H1 (cell line): ENCODE measurements around the gene EVA1C. TPM values are rescaled to one million over a fixed set of nuclear protein-coding genes. Genes with fewer than 3 reads are reported as not detected.

Experiments
- CTCF ChIA-PET: fragments of 300-600 bp; sonication (Branson Sonifier 250); formaldehyde crosslinking; loops from one replicate; lab custom pipeline; 2021; ENCODE audit not compliant: partially characterized antibody; lab: Charles Lee
- POLR2A ChIA-PET: fragments of 300-600 bp; sonication (Branson Sonifier 250); formaldehyde crosslinking; loops from one replicate; lab custom pipeline; 2021; ENCODE audit warnings: inconsistent platforms; ENCODE audit not compliant: partially characterized antibody; lab: Charles Lee
- DNase-seq, 2 experiments: peaks; one replicate each; pipeline versions ENCODE4 v3.0.0 to v3.0.0-alpha.2; 2010 to 2022; ENCODE audit warnings: low spot score in 2 of 2, low read depth in 1 of 2, mixed read lengths in 1 of 2
- FAIRE-seq: peaks from 2 replicates; lab custom pipeline; 2011; peaks lifted over from hg19 to GRCh38; lab: Jason Lieb, UNC
- H2AFZ ChIP-seq: 2 replicates; pipeline ENCODE4 v1.8.1; 2012; ENCODE audit warnings: low read length, inconsistent platforms
- H2AK5ac ChIP-seq: 2 replicates; pipeline ENCODE4 v1.6.1; 2013; ENCODE audit warnings: low read depth, low read length
- H2BK120ac ChIP-seq: replicated peaks from 2 replicates; pipeline ENCODE3; 2013; ENCODE audit warnings: low read depth, low read length, inconsistent platforms
- H2BK12ac ChIP-seq: 2 replicates; pipeline ENCODE4 v1.6.1; 2013; ENCODE audit warnings: low read depth, low read length
- H2BK15ac ChIP-seq: 2 replicates; pipeline ENCODE4 v1.6.1; 2013; ENCODE audit warnings: low read length
- H2BK20ac ChIP-seq: 2 replicates; pipeline ENCODE4 v1.6.1; 2013; ENCODE audit warnings: low read length
- H2BK5ac ChIP-seq: 2 replicates; pipeline ENCODE4 v1.6.1; 2013; ENCODE audit warnings: low read depth, low read length
- H3K14ac ChIP-seq: 2 replicates; pipeline ENCODE4 v1.6.1; 2013; ENCODE audit warnings: inconsistent platforms; ENCODE audit not compliant: insufficient read length
- H3K18ac ChIP-seq: 2 replicates; pipeline ENCODE4 v1.6.1; 2013; ENCODE audit warnings: low read length; ENCODE audit errors: extremely low read depth
- H3K23ac ChIP-seq: 2 replicates; pipeline ENCODE4 v1.6.1; 2013; ENCODE audit warnings: inconsistent platforms; ENCODE audit not compliant: insufficient read length
- H3K23me2 ChIP-seq: 2 replicates; pipeline ENCODE4 v1.6.1; 2013; ENCODE audit warnings: low read depth, low read length
- H3K27ac ChIP-seq: 2 replicates; pipeline ENCODE4 v1.6.1; 2011; ENCODE audit warnings: low read depth, low read length, inconsistent platforms
- H3K27me3 ChIP-seq, 4 experiments: replicated peaks in 1 of 4; 1 replicate in 1 of 4; 2 replicates in 3 of 4; pipeline versions ENCODE4 v1.6.1 to v1.8.1; 2011 to 2013; ENCODE audit warnings: low read length in 3 of 4, mild to moderate bottlenecking in 3 of 4, inconsistent platforms in 2 of 4, mixed read lengths in 2 of 4, moderate library complexity in 1 of 4; ENCODE audit not compliant: control insufficient read depth in 3 of 4, insufficient read depth in 3 of 4; ENCODE audit errors: extremely low read depth in 1 of 4
- H3K36me3 ChIP-seq, 4 experiments: 2 replicates each; pipeline versions ENCODE4 v1.6.1 to v1.8.1; 2011 to 2013; ENCODE audit warnings: mild to moderate bottlenecking in 4 of 4, low read length in 3 of 4, moderate library complexity in 2 of 4, control low read depth in 1 of 4, inconsistent platforms in 1 of 4; ENCODE audit not compliant: insufficient read depth in 4 of 4, control insufficient read depth in 2 of 4
- H3K4ac ChIP-seq: replicated peaks from 2 replicates; pipeline ENCODE3; 2013; ENCODE audit warnings: low read length, low read depth, mixed read lengths, inconsistent platforms; ENCODE audit not compliant: insufficient read length
- H3K4me1 ChIP-seq, 4 experiments: replicated peaks in 1 of 4; 1 replicate in 1 of 4; 2 replicates in 3 of 4; pipeline versions ENCODE4 v1.6.1 to v1.8.1; 2011 to 2013; ENCODE audit warnings: low read length in 3 of 4, inconsistent platforms in 2 of 4, mixed read lengths in 1 of 4; ENCODE audit not compliant: insufficient read depth in 4 of 4, control insufficient read depth in 3 of 4
- H3K4me2 ChIP-seq, 2 experiments: 2 replicates each; pipeline versions ENCODE4 v1.6.1 to v1.8.1; 2011 to 2013; ENCODE audit warnings: low read depth in 2 of 2, low read length in 2 of 2, control low read depth in 1 of 2, inconsistent platforms in 1 of 2, mild to moderate bottlenecking in 1 of 2; ENCODE audit not compliant: insufficient read depth in 1 of 2
- H3K4me3 ChIP-seq, 4 experiments: fragments of 200-600, 300-600 bp in 1 of 4; sonication (generic), shearing (Covaris generic), sonication (Bioruptor Twin) in 1 of 4; 2 replicates each; pipeline versions ENCODE4 v1.5.1 to v1.8.1; 2011 to 2016; ENCODE audit warnings: low read length in 4 of 4, low read depth in 3 of 4, control low read depth in 2 of 4, inconsistent platforms in 2 of 4, mild to moderate bottlenecking in 2 of 4, mixed read lengths in 1 of 4, moderate library complexity in 1 of 4; ENCODE audit not compliant: insufficient read depth in 2 of 4; ENCODE audit errors: extremely low read depth in 1 of 4
- H3K56ac ChIP-seq: replicated peaks from 2 replicates; pipeline ENCODE3; 2013; ENCODE audit warnings: low read depth, mild to moderate bottlenecking, mixed read lengths, low read length, inconsistent platforms; ENCODE audit not compliant: insufficient read length
- H3K79me1 ChIP-seq: 2 replicates; pipeline ENCODE4 v1.6.1; 2013; ENCODE audit warnings: low read depth, low read length, control low read depth
- H3K79me2 ChIP-seq, 2 experiments: 2 replicates each; pipeline versions ENCODE4 v1.6.1 to v1.8.1; 2012 to 2013; ENCODE audit warnings: low read length in 2 of 2, mild to moderate bottlenecking in 2 of 2, inconsistent platforms in 1 of 2; ENCODE audit not compliant: insufficient read depth in 2 of 2, control insufficient read depth in 1 of 2
- H3K9ac ChIP-seq, 4 experiments: replicated peaks in 1 of 4; 1 replicate in 1 of 4; 2 replicates in 3 of 4; pipeline versions ENCODE4 v1.6.1 to v1.8.1; 2011 to 2013; ENCODE audit warnings: low read depth in 3 of 4, low read length in 3 of 4, control low read depth in 2 of 4, mild to moderate bottlenecking in 2 of 4, moderate library complexity in 2 of 4, inconsistent platforms in 1 of 4; ENCODE audit errors: extremely low read depth in 1 of 4
- H3K9me3 ChIP-seq, 2 experiments: 2 replicates each; pipeline versions ENCODE4 v1.6.1 to v1.8.1; 2012 to 2013; ENCODE audit warnings: mild to moderate bottlenecking in 2 of 2, moderate library complexity in 2 of 2, control low read depth in 1 of 2, inconsistent platforms in 1 of 2, low read depth in 1 of 2, low read length in 1 of 2, mixed read lengths in 1 of 2; ENCODE audit not compliant: insufficient read depth in 2 of 2
- H4K20me1 ChIP-seq, 2 experiments: replicated peaks in 1 of 2; 2 replicates each; pipeline versions ENCODE3 to v1.8.1; 2011 to 2013; ENCODE audit warnings: inconsistent platforms in 2 of 2, low read length in 2 of 2, mild to moderate bottlenecking in 1 of 2; ENCODE audit not compliant: insufficient read depth in 2 of 2, control insufficient read depth in 1 of 2
- H4K5ac ChIP-seq: 2 replicates; pipeline ENCODE4 v1.6.1; 2013; ENCODE audit warnings: low read length, low read depth, mixed read lengths, inconsistent platforms; ENCODE audit not compliant: insufficient read length
- H4K8ac ChIP-seq: 2 replicates; pipeline ENCODE4 v1.8.0; 2013; ENCODE audit warnings: mild to moderate bottlenecking, moderate library complexity, low read length, inconsistent platforms; ENCODE audit not compliant: insufficient read depth; ENCODE audit errors: extremely low read depth
- H4K91ac ChIP-seq: replicated peaks from 2 replicates; pipeline ENCODE3; 2013; ENCODE audit warnings: low read length, mixed read lengths, inconsistent platforms; ENCODE audit not compliant: insufficient read length
- EGR1 ChIP-seq: IDR thresholded peaks from 2 replicates; pipeline ENCODE4 v1.6.1; 2011; ENCODE audit warnings: low read depth, low read length, borderline replicate concordance
- NANOG ChIP-seq: IDR thresholded peaks from 2 replicates; pipeline ENCODE4 v1.6.1; 2011; ENCODE audit warnings: low read length, low read depth, mild to moderate bottlenecking, inconsistent platforms; ENCODE audit not compliant: insufficient read depth, poor library complexity, severe bottlenecking
- POLR2A ChIP-seq, 2 experiments: IDR thresholded peaks; 1 replicate in 1 of 2; 2 replicates in 1 of 2; pipeline ENCODE4 v1.6.1; 2011; ENCODE audit warnings: low read depth in 2 of 2, low read length in 2 of 2, mild to moderate bottlenecking in 2 of 2; ENCODE audit errors: control extremely low read depth in 1 of 2
- RBBP5 ChIP-seq: IDR thresholded peaks from 2 replicates; pipeline ENCODE4 v1.7.1; 2012; ENCODE audit warnings: low read depth, mild to moderate bottlenecking, inconsistent platforms, low read length, moderate library complexity, borderline replicate concordance
- RFX5 ChIP-seq: IDR thresholded peaks from 2 replicates; pipeline ENCODE4 v1.6.1; 2011; ENCODE audit warnings: low read depth, low read length, improper control_type of control experiment, borderline replicate concordance
- SP4 ChIP-seq: IDR thresholded peaks from 2 replicates; pipeline ENCODE4 v1.6.1; 2012; ENCODE audit warnings: low read length, inconsistent platforms
- WGBS, 2 experiments: shearing (Covaris generic) in 1 of 2; methylation state at CpG; one replicate each; pipeline versions ENCODE4 v1.1.6 to v1.1.7; 2013 to 2015; ENCODE audit warnings: low lambda C conversion rate in 2 of 2, mixed read lengths in 2 of 2, inconsistent platforms in 1 of 2, low coverage in 1 of 2, missing lambda C conversion rate in 1 of 2; ENCODE audit not compliant: insufficient replicate concordance in 2 of 2, insufficient coverage in 1 of 2, insufficient read length in 1 of 2; ENCODE audit errors: extremely low coverage in 1 of 2, missing lambda C conversion rate in 1 of 2; 5-methylcytosine and 5-hydroxymethylcytosine counted together
- polyA plus RNA-seq, 7 experiments: library from polyadenylated mRNA; depleted of rRNA in 3 of 7; stranded (reverse) in 5 of 7; unstranded in 2 of 7; fragments of >200 nt in 5 of 7; fragments of 200-250 nt in 2 of 7; gene quantifications; 1 replicate in 5 of 7; 2 replicates in 1 of 7; 4 replicates in 1 of 7; pipeline versions ENCODE4 v1.2.1 to v1.2.3, GENCODE V29; 2011 to 2013; ENCODE audit warnings: missing spikeins in 2 of 7, mixed read lengths in 2 of 7
- total RNA-seq: library from RNA; stranded (reverse); fragmentation: NEBNext Ultra II Directional; extraction: Animal tissue kit (Norgen Biotek cat#: 25700); gene quantifications from 2 replicates; pipeline ENCODE4 v1.2.1, GENCODE V29; 2021

EVA1C gene
- total and polyA plus RNA-seq, 2 of the 8 experiments (the other 6 are each of a cell fraction or from before 2014, with no cell fraction given): 2.6 to 3.6 TPM

DNA sequence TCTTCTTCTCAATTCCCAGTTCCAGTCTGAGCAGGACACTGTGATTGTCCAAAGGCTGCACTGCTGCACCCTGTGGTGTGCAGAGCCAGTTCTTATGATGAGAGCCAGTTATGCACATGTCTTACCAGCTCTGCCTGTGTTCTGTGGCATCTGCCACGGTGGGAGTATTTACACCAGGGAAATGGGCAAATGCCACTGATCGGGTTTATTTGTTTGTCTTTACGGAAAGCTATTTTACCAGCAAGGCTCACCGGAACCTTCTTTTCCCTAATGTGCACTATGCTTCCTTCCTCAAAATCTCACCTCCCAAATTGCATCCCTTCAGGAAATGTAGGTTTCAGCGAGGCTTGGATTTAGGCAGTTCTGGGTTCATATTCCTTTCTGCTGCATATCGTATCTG is 49.0 kb downstream of the EVA1C start:
- H2BK20ac ChIP-seq: no peak overlapping the region
- peaks cover 0 to 3% (median 1%) of the 10 kb centered on the region in 4 experiments; a peak in 1 of 7 replicates for H3K4me1 ChIP-seq
- H3K18ac ChIP-seq: no peak overlapping the region
- no peaks in the 10 kb centered on the region for H4K20me1 ChIP-seq
- H3K56ac ChIP-seq: no peak overlapping the region
- no peaks in the 10 kb centered on the region for H3K79me2 ChIP-seq
- no peak overlapping the region for H3K14ac ChIP-seq
- no peak overlapping the region for H3K4me3 ChIP-seq
- H2BK15ac ChIP-seq: no peak overlapping the region
- H4K8ac ChIP-seq: no peak overlapping the region
- no peak overlapping the region for H2BK120ac ChIP-seq
- no peak overlapping the region for H2AFZ ChIP-seq
- DNase-seq: no peak
- no peak overlapping the region for H4K91ac ChIP-seq
- POLR2A ChIA-PET: no interaction called here
- H3K23me2 ChIP-seq: no peaks in the 10 kb centered on the region
- no peaks in the 10 kb centered on the region for H3K27me3 ChIP-seq
- no peak overlapping the region for H2BK5ac ChIP-seq
- H3K9me3 ChIP-seq: peaks cover 0 to 3% of the 10 kb centered on the region in 2 experiments; a peak in 2 of 4 replicates
- H3K27ac ChIP-seq: no peak overlapping the region
- H4K5ac ChIP-seq: no peak overlapping the region
- H3K36me3 ChIP-seq: no peaks in the 10 kb centered on the region; a peak in 1 of 8 replicates
- no peak for TF ChIP-seq EGR1
- TF ChIP-seq RBBP5: no peak
- TF ChIP-seq POLR2A (IDR thresholded peaks at IDR 0.05; ENCODE audit: control extremely low read depth in 1 of 2, low read depth in 2 of 2, low read length in 2 of 2): no peak
- TF ChIP-seq NANOG: no peak
- no peak for TF ChIP-seq SP4
- no peak for TF ChIP-seq RFX5
- no peak overlapping the region for H2BK12ac ChIP-seq
- CTCF ChIA-PET: no interaction called here
- WGBS, 2 experiments: 93% methylated on average over 6 of the region's 6 CpGs; no CpG with 5 or more reads in 1 of the 2 experiments
- no peak for FAIRE-seq
- H3K23ac ChIP-seq: no peak overlapping the region
- no peak overlapping the region for H3K4me2 ChIP-seq
- H3K79me1 ChIP-seq: no peaks in the 10 kb centered on the region
- no peak overlapping the region for H3K4ac ChIP-seq
- H2AK5ac ChIP-seq: no peak overlapping the region
- no peak overlapping the region for H3K9ac ChIP-seq
